GM18868 (cell line): ENCODE data around the gene PGBD5.

Source experiments
- ATAC-seq: cut with Tn5 transposase; IDR thresholded peaks from one replicate; pipeline ENCODE4 v1.9.1; 2021; ENCODE audit warnings: mild to moderate bottlenecking, moderate library complexity; ENCODE audit not compliant: unreplicated experiment

PGBD5 gene

GRCh38 chr1:230377851-230378250, 48.3 kb downstream of the PGBD5 start:
- no peak for ATAC-seq

- no peak for ATAC-seq
These were observed 48.8 kb downstream of the PGBD5 start for GRCh38 chr1:230377324-230377723.

- ATAC-seq = no peak
These were observed 49.8 kb downstream of the PGBD5 start for GRCh38 chr1:230376296-230376695.

GRCh38 chr1:230375780-230376179, 50.4 kb downstream of the PGBD5 start:
- ATAC-seq = no peak

GRCh38 chr1:230375147-230375546, 51.0 kb downstream of the PGBD5 start:
- no peak for ATAC-seq

- no peak for ATAC-seq
These were observed 54.0 kb downstream of the PGBD5 start for GRCh38 chr1:230371923-230372703.

- ATAC-seq = no peak
These were observed 56.0 kb downstream of the PGBD5 start for GRCh38 chr1:230370109-230370508.

GRCh38 chr1:230368871-230369270, 57.3 kb downstream of the PGBD5 start:
- ATAC-seq = no peak

- no peak for ATAC-seq
These were observed 57.8 kb downstream of the PGBD5 start for GRCh38 chr1:230368363-230368762.

- ATAC-seq = no peak
These were observed 59.6 kb downstream of the PGBD5 start for GRCh38 chr1:230366504-230366915.

- ATAC-seq = no peak
These were observed 60.3 kb downstream of the PGBD5 start for GRCh38 chr1:230365723-230366307.

GRCh38 chr1:230362949-230363348, 63.2 kb downstream of the PGBD5 start:
- ATAC-seq = no peak

- ATAC-seq = no peak
These were observed 64.2 kb downstream of the PGBD5 start for GRCh38 chr1:230361941-230362340.

GRCh38 chr1:230359992-230360668, 66.0 kb downstream of the PGBD5 start:
- no peak for ATAC-seq

- no peak for ATAC-seq
These were observed 69.0 kb downstream of the PGBD5 start for GRCh38 chr1:230356869-230357794.

GRCh38 chr1:230356190-230356589, 69.9 kb downstream of the PGBD5 start:
- no peak for ATAC-seq

GRCh38 chr1:230355594-230355993, 70.5 kb downstream of the PGBD5 start:
- ATAC-seq = no peak

GRCh38 chr1:230355128-230355527, 71.0 kb downstream of the PGBD5 start:
- ATAC-seq = no peak

GRCh38 chr1:230354005-230354404, 72.1 kb downstream of the PGBD5 start:
- no peak for ATAC-seq

- no peak for ATAC-seq
These were observed 73.6 kb downstream of the PGBD5 start for GRCh38 chr1:230352537-230352936.

GRCh38 chr1:230351983-230352382, 74.1 kb downstream of the PGBD5 start:
- no peak for ATAC-seq
